GM18519 (cell line): Measurements from ENCODE around the gene DEAF1.
"Not testable (repeated sequence)": the region's sequence is repeated elsewhere in the genome, so short reads cannot be mapped to it uniquely, and the experiment has no call there.

Experiments used
- ATAC-seq: cut with Tn5 transposase; IDR thresholded peaks from one replicate; pipeline ENCODE4 v1.9.1; 2021; ENCODE audit warnings: mild to moderate bottlenecking, moderate library complexity; ENCODE audit not compliant: unreplicated experiment, low FRiP score

DEAF1 gene

DNA sequence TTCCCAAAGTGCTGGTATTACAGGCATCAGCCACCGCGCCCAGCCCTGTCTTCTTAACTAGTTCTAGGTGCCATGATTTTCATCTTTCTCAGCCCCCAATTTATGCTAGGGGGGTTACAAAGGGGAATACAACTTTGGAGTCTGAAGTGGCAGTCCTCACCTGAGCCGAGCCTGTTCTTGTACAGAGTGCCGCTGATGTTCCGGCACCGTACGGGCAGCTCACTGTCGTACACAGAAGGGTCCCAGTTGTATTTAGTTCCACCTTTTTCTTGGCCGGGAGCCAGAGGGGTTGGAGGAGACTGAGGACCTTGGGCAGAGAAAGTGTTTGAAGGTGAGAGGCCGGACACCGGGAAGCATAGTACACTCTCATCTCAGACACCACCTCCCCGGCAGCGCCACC lies 7.3 kb downstream of the DEAF1 start:
- ATAC-seq = no peak

DNA sequence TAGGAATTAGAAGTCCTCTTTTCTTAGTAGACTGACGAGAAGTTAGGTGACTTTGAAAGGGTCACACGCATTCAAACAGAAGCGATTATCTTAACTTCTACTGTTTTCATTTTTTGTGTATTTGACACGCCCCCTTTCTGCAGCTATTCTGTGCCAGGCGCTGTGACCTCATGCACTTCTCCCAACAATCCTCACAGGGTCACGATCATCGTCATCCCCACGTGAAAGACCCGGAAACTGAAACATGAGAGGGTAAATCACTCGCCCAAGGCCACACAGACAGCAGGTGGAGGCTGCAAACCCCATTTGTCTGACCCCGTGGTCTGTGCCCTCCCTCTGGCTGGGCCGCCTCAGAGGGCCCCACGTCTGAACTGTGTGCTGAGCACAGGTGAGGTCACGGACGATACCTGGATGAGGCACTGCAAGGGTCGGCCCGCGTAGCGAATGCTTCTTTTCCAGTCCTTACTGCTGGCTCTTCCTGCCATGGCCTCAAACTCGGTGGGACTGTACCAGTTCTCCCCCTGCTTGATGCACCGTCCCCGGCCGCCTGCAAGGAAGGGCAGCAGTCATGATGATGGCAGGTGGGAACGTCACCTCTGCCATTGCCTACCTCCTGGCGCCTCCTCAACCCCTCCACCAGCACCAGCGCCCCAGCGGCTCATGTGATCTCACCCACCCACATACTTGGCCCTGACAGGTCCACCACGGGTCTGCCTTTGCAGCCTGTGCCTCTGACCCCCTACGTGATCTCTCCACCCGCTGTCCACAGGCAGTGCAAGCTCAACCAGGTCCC lies 8.4 kb downstream of the DEAF1 start:
- ATAC-seq = no peak

DNA sequence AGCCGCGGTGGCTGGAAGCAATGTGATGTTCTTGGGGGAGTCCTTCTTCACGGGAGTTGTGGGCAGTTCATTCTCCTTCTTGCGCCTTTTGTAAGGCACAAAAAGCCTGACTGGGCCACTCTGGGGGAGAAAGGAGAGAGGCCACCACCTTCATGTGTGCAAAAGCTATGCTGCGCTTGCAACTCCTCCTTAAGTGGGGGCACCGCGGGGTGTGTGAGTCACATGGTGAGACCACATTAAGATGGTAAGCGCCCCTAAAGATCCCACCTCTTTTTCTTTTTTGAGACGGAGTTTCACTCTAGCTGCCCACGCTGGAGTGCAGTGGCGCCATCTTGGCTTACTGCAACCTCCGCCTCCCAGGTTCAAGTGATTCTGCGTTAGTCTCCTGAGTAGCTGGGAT lies 14.1 kb downstream of the DEAF1 start:
- ATAC-seq = no peak

DNA sequence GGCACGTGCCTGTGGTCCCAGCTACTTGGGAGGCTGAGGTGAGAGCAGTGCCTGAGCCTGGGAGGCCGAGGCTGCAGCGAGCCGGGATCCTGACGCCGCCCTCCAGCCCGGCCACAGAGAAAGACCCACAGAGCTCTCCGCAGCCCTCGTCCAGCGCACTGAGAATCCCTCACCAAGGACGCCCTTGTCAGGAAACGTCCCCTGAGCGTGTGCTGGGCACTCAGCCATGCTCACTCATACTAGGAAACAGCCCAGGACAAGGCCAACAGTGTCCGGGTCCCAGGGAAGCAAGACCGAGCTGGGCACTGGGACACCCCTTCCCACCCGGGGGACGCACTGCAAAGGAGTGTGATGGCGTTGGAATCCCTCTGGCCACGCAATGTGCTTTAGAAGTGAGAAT lies 14.5 kb downstream of the DEAF1 start:
- no peak for ATAC-seq

DNA sequence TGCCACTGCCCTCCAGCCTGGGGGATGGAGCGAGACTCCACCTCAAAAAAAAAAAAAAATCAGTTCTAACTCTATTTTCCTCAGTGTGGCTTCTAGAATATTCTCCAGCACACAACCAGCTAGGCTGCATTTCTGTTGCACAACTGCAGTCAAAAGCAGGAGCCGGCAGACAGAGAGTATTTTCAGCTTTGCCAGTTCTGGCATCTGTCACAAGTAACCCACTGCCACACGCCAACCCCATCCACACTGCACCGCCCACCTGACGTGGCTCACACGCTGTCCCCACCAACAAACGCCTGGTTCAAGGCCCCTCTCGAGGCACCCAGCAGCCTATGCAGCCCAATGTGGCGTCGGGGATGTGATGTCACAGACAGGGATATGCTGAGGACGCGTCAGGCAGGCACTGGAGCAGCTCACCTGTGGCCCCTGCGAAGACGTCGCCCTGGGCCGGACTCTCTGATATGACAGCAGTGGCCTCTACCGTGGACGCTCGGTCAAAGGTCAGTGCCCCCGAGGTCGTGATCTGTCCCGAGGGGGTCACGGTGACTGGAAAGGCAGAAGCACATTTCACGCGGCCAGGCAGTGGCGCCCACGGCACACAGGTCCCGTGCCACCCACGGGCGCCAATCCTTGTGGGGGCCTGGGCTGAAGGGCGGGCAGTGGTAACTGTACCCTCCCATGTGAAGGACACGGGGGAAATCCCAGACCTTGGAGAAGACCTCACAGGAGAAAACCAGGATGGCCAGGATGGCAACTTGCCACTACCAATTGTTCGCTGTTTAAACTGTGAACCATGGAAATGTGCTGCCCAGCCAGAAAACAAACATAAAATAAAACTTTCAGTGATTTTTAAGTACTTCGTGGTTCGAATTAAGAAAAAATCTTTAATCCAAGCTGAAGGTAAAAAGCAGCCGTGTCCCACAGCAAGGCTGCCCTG lies 15.5 kb downstream of the DEAF1 start:
- no peak for ATAC-seq

DNA sequence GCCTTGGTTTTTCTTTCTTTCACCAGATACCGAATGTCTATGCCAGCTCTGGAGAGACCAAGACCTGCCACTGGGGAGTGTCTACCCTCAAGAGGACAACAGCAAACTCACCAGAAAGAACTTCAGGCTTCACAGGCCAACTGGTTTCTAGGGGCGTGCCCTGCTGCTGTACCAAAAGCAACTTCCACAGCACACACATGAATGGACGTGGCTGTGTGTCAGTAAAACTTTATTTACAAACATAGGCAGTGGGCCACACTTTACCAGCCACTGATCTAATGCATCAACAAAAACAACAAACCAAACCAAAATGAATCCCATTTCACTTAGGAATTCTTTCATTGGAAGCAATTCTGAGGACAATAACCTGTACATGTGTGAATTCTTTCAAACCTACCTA lies 16.7 kb downstream of the DEAF1 start:
- ATAC-seq = no peak

DNA sequence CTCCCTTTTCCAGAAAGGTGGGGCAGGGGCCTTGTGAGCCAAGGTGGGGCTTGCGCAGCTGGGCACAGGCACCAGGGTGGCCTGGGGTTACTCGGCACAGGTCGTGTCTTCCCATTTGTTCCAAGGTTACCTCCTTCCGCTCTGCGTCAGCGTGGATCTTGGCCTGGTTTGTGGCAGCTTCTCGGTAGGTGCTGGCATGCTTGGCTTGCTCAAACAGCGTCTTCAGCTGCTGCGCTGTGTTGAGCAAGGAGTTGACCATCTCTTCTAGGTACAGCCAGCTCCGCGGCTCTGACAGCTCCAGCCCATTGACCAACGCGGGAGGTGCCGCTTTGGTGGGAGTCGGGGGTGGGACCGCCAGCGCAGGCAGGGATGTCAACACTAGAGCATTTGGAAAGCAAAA lies 20.6 kb downstream of the DEAF1 start:
- no peak for ATAC-seq

DNA sequence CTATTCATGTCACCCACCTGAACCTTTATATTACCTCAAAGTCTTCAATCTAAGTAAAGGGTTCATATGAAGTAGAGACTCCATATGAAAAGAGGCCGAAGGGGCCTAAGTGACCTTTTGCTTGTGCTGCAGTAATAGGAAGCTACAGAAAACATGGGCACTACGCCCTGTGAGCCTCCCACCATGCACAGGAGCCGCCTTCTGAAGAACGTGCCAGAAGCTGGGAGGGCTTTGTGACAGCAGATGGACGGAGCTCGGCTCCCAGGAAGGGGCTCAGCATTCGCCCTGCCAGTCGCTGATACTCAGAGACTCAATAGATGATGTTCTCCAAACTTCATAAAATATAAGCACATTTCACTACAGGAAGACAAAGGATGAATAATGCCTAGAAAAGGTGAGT lies 21.2 kb downstream of the DEAF1 start:
- ATAC-seq = no peak

DNA sequence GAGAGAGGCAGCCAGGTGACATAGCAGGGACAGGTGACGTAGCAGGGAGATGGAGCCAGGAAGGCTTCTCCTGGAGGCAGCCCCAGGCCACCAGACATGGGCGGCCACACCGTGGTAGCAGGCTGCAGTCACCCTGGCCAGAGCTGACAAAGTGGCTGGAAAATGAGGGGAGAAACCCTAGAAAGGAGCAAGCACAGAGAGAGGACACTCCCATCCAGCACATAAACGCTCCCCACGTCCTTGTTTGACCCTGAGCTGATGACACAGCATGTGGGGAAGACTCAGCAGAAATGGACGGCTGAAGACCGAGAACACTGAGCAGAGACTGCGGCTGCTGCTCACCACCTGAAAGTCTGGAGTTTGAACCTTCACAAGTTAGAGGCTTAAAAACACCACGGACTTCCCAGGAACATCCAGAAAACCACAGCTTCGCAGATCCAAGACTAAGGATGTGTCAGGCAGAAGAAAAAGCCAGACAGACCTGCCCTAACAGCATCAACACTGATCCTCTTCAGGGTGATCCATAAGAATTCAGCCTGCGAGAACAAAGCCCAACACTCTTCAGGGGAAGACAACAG lies 29.2 kb downstream of the DEAF1 start:
- no peak for ATAC-seq

DNA sequence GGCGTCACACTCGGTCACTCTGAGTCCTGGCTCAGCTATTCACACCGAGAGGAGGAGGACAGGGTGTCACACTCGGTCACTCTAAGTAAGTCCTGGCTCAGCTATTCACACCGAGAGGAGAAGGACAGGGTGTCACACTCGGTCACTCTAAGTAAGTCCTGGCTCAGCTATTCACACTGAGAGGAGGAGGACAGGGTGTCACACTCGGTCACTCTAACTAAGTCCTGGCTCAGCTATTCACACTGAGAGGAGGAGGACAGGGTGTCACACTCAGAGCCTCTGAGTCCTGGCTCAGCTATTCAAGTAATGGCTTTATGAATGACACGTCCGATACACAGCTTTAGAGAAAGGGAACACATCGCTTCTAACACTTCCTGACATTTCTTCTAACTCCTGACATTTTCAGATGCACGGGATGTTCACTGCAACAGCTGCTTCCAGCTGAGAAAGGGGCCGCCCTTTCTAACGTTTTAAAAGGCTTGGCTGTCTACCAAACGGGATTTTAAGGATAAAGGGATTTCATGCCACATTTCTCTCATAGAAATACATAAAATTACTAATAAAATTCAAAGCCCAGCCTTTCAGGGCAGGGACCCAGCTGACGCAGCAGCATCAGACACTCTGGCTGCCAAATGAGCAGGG lies 29.8 kb downstream of the DEAF1 start:
- ATAC-seq = no peak

DNA sequence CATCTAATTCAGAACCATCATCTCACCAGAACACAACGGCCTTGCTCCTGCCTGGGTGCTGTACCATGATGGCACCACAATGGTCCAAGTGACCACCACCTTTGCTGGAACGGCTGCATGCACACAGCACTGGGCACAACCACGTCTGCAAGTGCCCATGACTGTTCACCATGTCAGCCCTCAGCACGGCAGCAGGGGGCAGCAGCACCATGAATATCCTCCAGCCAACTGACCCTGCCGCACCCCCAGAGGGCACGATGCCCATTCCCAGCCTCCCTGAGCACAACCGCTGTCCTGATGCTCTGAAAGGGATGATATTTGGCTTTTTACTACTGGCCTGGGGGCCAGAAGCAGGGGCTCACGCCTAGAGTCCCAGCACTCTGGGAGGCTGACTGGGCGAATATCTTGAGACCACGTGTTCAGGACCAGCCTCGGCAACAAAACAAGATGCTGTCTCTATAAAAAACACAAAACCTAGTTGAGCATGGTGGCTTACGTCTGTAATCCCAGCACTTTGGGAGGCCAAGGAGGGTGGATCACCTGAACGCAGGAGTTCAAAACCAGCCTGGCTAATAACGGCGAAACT lies 32.2 kb downstream of the DEAF1 start:
- ATAC-seq = no peak

DNA sequence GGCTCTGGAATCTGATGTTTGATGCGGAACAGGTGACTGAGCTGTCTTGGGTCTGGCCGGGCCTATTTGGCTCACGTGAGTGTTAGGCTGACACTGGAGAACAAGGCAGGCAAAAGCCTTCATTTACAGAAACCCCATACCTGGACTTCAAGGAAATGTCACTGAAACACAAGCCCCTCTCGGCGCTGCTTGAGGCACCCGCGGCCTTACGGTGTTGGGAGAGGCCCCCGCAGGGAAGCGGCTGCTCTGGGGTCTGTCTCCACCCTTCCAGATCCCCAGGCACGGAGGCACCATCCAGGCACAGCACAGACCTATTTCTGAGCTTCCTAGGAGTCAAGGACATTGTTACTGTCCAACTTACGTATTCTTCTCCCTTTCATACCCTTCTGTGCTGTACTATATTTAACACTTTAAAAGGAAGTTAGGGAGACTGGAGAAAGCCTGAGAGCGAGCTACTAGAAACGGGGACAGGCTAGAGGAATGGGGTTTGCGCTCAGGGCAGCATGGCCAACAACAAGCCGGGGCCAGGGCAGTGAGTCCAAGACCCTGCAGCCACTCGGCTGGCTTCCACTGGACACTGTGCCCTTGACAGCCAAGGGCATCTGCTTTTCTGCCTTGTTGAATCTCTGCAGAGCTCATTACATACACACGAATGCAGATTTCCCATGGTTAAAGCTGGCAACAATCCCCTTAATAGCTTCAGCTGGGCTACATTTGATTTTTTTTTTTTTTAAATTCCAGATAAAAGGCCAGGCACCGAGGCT lies 34.2 kb downstream of the DEAF1 start:
- ATAC-seq = no peak

DNA sequence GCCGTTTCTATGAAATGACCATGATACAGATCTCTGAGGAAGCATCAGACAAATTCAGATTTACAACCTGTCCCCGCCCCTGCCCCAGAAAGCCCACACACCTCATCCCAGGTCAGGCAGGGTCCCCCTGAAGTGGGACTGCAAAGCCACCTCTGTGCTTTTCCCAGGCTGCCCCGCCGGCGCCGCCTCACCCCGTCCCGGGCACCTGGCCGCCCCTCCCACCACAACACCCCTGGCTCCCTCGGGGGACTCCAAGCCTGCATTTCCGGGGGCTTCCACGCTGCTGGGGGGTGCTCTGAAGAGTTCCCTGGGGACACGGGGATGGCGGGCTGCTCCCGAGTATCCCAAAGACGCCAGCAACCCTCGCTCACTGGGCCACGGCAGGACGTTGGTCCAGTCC lies 34.7 kb downstream of the DEAF1 start:
- ATAC-seq = no peak

DNA sequence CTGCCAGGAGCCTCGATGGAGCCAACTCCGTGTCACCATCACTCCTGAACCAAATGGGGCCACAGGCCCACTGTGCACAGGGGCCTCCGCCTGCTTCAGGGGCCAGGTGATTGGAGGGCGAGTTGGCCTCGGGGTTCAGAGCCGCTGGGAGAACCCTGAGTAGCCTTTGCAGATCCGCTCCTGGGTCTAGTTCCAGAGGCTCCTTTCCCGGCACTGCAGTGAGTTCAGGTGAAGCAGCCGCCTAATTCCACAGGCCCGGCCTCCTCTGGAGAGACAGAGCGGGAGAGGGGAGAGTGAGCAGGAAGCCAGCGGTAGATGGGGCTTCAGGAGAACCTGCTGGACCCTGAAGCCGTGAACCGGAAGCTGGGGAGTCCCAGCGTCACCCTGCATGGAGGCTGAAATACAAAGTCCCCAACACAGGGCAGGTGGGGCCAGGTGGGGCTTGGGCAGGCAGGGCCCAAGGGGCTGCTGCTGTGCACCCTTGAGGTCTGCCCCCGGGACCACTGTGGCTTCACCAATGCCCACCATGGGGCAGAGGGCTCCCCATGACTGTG lies 35.4 kb downstream of the DEAF1 start:
- ATAC-seq = no peak

DNA sequence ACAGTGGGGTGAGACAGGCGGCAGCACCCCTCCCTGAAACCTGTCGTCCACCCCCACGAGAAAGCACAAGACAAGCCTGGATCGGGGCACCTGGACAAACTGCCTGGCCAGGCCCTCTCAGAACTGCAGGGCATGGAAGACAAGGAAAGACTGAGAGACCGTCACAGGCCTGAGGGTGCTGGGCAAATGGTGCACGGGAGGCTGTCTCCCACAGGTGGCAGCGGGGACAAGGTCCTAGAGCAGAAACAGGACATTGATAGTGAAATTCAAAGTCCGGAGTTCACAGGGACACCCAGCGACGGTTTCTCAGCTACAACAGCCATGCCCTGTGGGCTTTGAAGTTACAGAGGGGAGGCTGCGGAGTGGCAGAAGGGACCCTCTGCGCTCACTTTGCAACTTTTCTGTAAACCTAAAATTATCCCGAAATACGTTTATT lies 37.3 kb downstream of the DEAF1 start:
- no peak for ATAC-seq

DNA sequence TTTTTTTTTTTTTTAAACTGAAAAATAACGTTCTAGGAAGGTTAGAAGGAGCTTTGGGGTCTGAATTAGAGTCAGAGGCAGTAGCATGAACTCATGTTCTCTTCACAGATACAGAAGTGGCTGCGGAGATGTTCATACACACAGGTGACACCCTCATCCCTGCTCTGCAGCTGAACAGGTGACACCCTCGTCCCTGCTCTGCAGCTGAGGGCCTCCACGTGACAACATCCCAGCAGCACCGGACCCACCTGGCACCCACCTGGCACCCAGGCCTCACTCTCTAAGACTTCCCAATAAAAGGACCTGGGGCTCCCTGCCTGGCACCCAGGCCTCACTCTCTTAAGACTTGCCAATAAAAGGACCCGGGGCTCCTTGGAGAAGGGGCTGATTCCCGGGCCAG lies 38.2 kb downstream of the DEAF1 start:
- ATAC-seq = no peak

DNA sequence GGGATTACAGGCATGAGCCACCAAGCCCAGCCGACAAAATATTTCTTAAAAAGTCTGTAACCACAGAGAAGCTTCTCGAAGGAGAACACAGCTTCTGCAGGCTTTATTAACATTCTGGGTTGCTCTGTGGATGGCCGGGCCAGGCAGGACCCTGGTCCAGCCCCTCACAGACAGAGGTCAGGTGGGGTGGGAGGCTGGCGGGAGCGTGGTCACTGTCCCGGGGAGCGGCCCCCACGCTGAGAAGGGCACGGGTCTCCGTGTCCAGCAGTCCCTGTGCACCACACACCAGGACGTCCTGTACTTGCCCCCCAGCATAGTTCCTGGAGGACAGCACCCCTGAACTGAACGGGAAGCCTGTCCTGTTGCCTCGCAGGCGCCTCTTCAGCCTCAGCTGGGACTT lies 38.6 kb downstream of the DEAF1 start:
- no peak for ATAC-seq

DNA sequence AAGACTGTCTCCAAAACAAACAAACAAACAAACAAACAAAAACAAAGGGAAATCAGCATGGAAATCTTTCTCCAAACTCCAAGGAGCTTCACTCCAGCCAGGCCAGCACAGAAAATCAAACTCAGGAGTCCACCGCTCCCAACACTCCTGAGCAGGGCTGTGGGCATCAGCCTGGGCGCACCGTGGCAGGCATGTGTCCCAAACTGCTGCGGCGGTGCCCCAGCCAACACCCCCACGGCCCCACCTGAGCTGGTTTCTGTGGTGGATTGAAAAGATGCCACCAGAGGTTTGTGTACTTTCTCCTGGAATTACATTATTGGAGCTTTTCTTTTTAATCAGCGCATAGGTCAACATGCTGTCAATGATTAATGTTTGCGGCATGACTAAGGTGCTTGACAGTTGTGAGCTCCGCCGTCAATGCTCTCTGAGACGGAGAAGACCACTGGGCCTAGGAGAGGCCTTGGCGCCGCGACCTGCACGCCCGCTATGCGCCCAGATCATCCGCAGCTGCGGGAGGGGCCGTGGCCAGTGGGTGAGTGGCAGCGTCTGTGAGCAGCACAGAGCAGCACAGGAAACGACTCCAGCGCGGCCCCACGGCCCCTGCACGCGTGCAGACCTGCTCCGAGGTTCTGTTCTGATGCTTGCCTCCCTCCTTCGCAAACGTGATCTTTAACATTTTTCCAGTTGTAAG lies 39.8 kb downstream of the DEAF1 start:
- no peak for ATAC-seq

DNA sequence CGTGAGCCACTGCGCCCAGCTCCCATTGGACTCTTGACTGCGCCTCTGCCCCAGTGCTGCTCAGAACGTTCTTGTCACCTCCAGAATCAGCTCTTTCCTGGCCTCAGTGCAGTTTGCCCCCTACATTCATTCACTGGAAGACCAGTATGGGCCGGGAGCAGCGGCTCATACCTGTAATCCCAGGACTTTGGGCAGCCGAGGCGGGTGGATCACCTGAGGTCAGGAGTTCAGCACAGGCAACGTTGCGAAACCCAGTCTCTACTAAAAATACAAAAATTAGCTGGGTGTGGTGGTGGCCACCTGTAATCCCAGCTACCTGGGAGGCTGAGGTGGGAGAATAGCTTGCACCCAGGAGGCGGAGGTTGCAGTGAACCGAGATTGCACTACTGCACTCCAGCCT lies 40.6 kb downstream of the DEAF1 start:
- not testable (repeated sequence) for ATAC-seq
